Liver (tissue), 9 donors: ENCODE measurements around the gene CIBAR2. TPM values are rescaled to one million over a fixed set of nuclear protein-coding genes. Genes with fewer than 3 reads are reported as not detected.

Experiments
- DNase-seq: peaks from one replicate; pipeline ENCODE4 v3.0.0-alpha.2; 2017; ENCODE audit warnings: low spot score
- H3K27ac ChIP-seq, 2 donors: one replicate each; pipeline ENCODE4 v1.7.0; 2013; ENCODE audit warnings: inconsistent platforms in 2 of 2, low read length in 2 of 2, control low read depth in 1 of 2, low read depth in 1 of 2, mild to moderate bottlenecking in 1 of 2
- H3K27me3 ChIP-seq, 4 donors: one replicate each; pipeline versions ENCODE4 v1.6.1 to v1.7.0; 2013; ENCODE audit warnings: low read length in 3 of 4, inconsistent platforms in 1 of 4, mild to moderate bottlenecking in 1 of 4, moderate library complexity in 1 of 4; ENCODE audit not compliant: control insufficient read depth in 4 of 4, insufficient read depth in 4 of 4
- H3K36me3 ChIP-seq, 4 donors: one replicate each; pipeline versions ENCODE4 v1.6.1 to v1.7.0; 2013; ENCODE audit warnings: low read length in 3 of 4, mild to moderate bottlenecking in 3 of 4, low read depth in 1 of 4, moderate library complexity in 1 of 4; ENCODE audit not compliant: control insufficient read depth in 4 of 4, insufficient read depth in 3 of 4
- H3K4me1 ChIP-seq, 4 donors: one replicate each; pipeline versions ENCODE4 v1.6.1 to v1.7.0; 2013; ENCODE audit warnings: low read length in 3 of 4, mild to moderate bottlenecking in 3 of 4, moderate library complexity in 1 of 4; ENCODE audit not compliant: control insufficient read depth in 4 of 4, insufficient read depth in 4 of 4
- H3K4me3 ChIP-seq, 3 donors: one replicate each; pipeline versions ENCODE4 v1.6.1 to v1.7.0; 2013; ENCODE audit warnings: low read length in 3 of 3, control low read depth in 1 of 3, low read depth in 1 of 3, mild to moderate bottlenecking in 1 of 3
- H3K9ac ChIP-seq, 2 donors: one replicate each; pipeline ENCODE4 v1.7.0; 2013; ENCODE audit warnings: low read length in 2 of 2, mild to moderate bottlenecking in 2 of 2, moderate library complexity in 2 of 2, control low read depth in 1 of 2, low read depth in 1 of 2
- H3K9me3 ChIP-seq, 4 donors: one replicate each; pipeline versions ENCODE4 v1.6.1 to v1.7.0; 2013; ENCODE audit warnings: low read length in 3 of 4; ENCODE audit not compliant: control insufficient read depth in 4 of 4
- EGR1 ChIP-seq, 2 donors: IDR thresholded peaks; 2 replicates each; pipeline ENCODE4 v1.6.1; 2016 to 2018; ENCODE audit warnings: antibody characterized with exemption in 2 of 2, low read depth in 2 of 2
- FOXA1 ChIP-seq: IDR thresholded peaks from 2 replicates; pipeline ENCODE4 v1.6.1; 2016; ENCODE audit warnings: antibody characterized with exemption
- FOXA2 ChIP-seq: IDR thresholded peaks from 2 replicates; pipeline ENCODE4 v1.6.1; 2016; ENCODE audit warnings: antibody characterized with exemption
- GABPA ChIP-seq, 2 donors: IDR thresholded peaks in 1 of 2; conservative IDR thresholded peaks in 1 of 2; 2 replicates each; pipeline ENCODE4 v1.6.1; 2016; ENCODE audit warnings: antibody characterized with exemption in 2 of 2, mild to moderate bottlenecking in 1 of 2, moderate library complexity in 1 of 2
- HNF4A ChIP-seq, 2 donors: conservative IDR thresholded peaks; 2 replicates each; pipeline ENCODE4 v1.6.1; 2016; ENCODE audit warnings: antibody characterized with exemption in 2 of 2, mild to moderate bottlenecking in 2 of 2
- HNF4G ChIP-seq: IDR thresholded peaks from 2 replicates; pipeline ENCODE4 v1.6.1; 2016; ENCODE audit warnings: antibody characterized with exemption
- JUND ChIP-seq, 2 donors: IDR thresholded peaks; 2 replicates each; pipeline ENCODE4 v1.6.1; 2016; ENCODE audit warnings: antibody characterized with exemption in 2 of 2
- NR2F2 ChIP-seq: IDR thresholded peaks from 2 replicates; pipeline ENCODE4 v1.6.1; 2016; ENCODE audit warnings: antibody characterized with exemption
- RAD21 ChIP-seq, 2 donors: IDR thresholded peaks; 2 replicates each; pipeline ENCODE4 v1.6.1; 2016; ENCODE audit warnings: antibody characterized with exemption in 2 of 2, mild to moderate bottlenecking in 2 of 2
- RXRA ChIP-seq, 2 donors: IDR thresholded peaks; 2 replicates each; pipeline ENCODE4 v1.6.1; 2017 to 2018; ENCODE audit warnings: antibody characterized with exemption in 2 of 2, mild to moderate bottlenecking in 1 of 2
- TAF1 ChIP-seq: conservative IDR thresholded peaks from 2 replicates; pipeline ENCODE4 v1.6.1; 2016; ENCODE audit warnings: antibody characterized with exemption, mild to moderate bottlenecking
- YY1 ChIP-seq: IDR thresholded peaks from 2 replicates; pipeline ENCODE4 v1.6.1; 2016; ENCODE audit warnings: antibody characterized with exemption, mild to moderate bottlenecking
- WGBS: extraction: QIAGEN DNeasy Blood & Tissue Kit; methylation state at CpG from one replicate; pipeline ENCODE4 v1.1.7; 2013; 5-methylcytosine and 5-hydroxymethylcytosine counted together
- polyA plus RNA-seq, 2 donors: library from polyadenylated mRNA; stranded (reverse) in 1 of 2; unstranded in 1 of 2; fragments of 200-250 nt in 1 of 2; fragments of >200 nt in 1 of 2; fragmentation: Nextera tagmentation in 1 of 2; extraction: Ambion mirVana in 1 of 2; gene quantifications; one replicate each; pipeline versions ENCODE4 v1.2.1 to v1.2.3, GENCODE V29; 2013 to 2015
- total RNA-seq, 2 donors: library from RNA; depleted of rRNA; stranded (reverse); fragments of >200 nt; gene quantifications; one replicate each; pipeline ENCODE4 v1.2.3, GENCODE V29; 2014
- TF ChIP-seq, protein P1 (sequence below): IDR thresholded peaks from 2 replicates; pipeline ENCODE4 v1.6.1; 2016; ENCODE audit warnings: antibody characterized with exemption
- TF ChIP-seq, protein P2 (sequence below): IDR thresholded peaks from 2 replicates; pipeline ENCODE4 v1.6.1; 2016; ENCODE audit warnings: antibody characterized with exemption, mild to moderate bottlenecking
- TF ChIP-seq, protein P3 (sequence below): IDR thresholded peaks from 2 replicates; pipeline ENCODE4 v1.6.1; 2016; ENCODE audit warnings: antibody characterized with exemption
- TF ChIP-seq, protein P4 (sequence below): fragments of 150-350 bp; IDR thresholded peaks from 2 replicates; pipeline ENCODE4 v1.5.1; 2017; ENCODE audit warnings: improper control_type of control experiment, low read depth, low read length; ENCODE audit not compliant: missing input control
- donor health status: healthy.
- donor health status: healthy.
- donor health status: healthy.
- donor health status: healthy.
- donor health status: healthy.

The CIBAR2 gene
- total and polyA plus RNA-seq, 4 donors, result not detected

DNA sequence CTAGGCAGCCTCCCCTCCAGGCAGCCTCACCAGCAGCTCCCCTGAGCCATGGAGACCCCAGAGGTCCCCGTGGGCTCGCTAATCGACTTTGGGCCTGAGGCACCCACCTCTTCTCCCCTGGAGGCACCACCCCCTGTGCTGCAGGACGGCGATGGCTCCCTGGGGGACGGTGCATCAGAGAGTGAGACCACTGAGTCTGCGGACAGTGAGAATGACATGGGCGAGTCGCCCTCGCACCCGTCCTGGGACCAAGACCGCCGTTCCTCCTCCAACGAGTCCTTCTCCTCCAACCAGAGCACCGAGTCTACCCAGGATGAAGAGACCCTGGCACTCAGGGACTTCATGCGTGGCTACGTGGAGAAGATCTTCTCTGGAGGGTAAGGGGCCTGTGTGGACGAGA, 45.2 kb downstream of the CIBAR2 start:
- WGBS, result 97% methylated on average over 18 of the region's 18 CpGs
- no peaks in the 10 kb centered on the region for H3K9me3 ChIP-seq
- no peak for DNase-seq
- TF ChIP-seq, protein P1, sequence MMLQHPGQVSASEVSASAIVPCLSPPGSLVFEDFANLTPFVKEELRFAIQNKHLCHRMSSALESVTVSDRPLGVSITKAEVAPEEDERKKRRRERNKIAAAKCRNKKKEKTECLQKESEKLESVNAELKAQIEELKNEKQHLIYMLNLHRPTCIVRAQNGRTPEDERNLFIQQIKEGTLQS, result no peak
- TF ChIP-seq RAD21 (IDR thresholded peaks at IDR 0.05) (no peak), JUND (IDR thresholded peaks at IDR 0.05) (no peak), EGR1 (IDR thresholded peaks at IDR 0.05; ENCODE audit: low read depth in 2 of 2) (no peak), RXRA (IDR thresholded peaks at IDR 0.05) (no peak), HNF4G (no peak), NR2F2 (no peak)
- TF ChIP-seq, protein P2, sequence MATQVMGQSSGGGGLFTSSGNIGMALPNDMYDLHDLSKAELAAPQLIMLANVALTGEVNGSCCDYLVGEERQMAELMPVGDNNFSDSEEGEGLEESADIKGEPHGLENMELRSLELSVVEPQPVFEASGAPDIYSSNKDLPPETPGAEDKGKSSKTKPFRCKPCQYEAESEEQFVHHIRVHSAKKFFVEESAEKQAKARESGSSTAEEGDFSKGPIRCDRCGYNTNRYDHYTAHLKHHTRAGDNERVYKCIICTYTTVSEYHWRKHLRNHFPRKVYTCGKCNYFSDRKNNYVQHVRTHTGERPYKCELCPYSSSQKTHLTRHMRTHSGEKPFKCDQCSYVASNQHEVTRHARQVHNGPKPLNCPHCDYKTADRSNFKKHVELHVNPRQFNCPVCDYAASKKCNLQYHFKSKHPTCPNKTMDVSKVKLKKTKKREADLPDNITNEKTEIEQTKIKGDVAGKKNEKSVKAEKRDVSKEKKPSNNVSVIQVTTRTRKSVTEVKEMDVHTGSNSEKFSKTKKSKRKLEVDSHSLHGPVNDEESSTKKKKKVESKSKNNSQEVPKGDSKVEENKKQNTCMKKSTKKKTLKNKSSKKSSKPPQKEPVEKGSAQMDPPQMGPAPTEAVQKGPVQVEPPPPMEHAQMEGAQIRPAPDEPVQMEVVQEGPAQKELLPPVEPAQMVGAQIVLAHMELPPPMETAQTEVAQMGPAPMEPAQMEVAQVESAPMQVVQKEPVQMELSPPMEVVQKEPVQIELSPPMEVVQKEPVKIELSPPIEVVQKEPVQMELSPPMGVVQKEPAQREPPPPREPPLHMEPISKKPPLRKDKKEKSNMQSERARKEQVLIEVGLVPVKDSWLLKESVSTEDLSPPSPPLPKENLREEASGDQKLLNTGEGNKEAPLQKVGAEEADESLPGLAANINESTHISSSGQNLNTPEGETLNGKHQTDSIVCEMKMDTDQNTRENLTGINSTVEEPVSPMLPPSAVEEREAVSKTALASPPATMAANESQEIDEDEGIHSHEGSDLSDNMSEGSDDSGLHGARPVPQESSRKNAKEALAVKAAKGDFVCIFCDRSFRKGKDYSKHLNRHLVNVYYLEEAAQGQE, result no peak
- no peak overlapping the region for H3K9ac ChIP-seq
- peaks cover 0 to 5% (median 0%) of the 10 kb centered on the region in 4 donors for H3K36me3 ChIP-seq
- no peak overlapping the region for H3K27ac ChIP-seq
- no peaks in the 10 kb centered on the region for H3K4me1 ChIP-seq
- no peak overlapping the region for H3K4me3 ChIP-seq
- H3K27me3 ChIP-seq, result no peaks in the 10 kb centered on the region

GRCh38 chr16:85066346-85066885, 45.9 kb downstream of the CIBAR2 start:
- Histone ChIP-seq H3K9me3 (no peaks in the 10 kb centered on the region), H3K4me3 (no peak overlapping the region), H3K4me1 (no peaks in the 10 kb centered on the region), H3K36me3 (peaks cover 0 to 5% (median 0%) of the 10 kb centered on the region in 4 donors), H3K9ac (no peak overlapping the region), H3K27me3 (no peaks in the 10 kb centered on the region), H3K27ac (no peak overlapping the region)
- no peak for DNase-seq
- 93% methylated on average over 12 of the region's 12 CpGs for WGBS
- no peak for TF ChIP-seq TAF1
- no peak for TF ChIP-seq NR2F2
- TF ChIP-seq, protein P1, result no peak
- no peak for TF ChIP-seq JUND (IDR thresholded peaks at IDR 0.05)
- TF ChIP-seq GABPA (IDR thresholded peaks at IDR 0.05 in 1 of 2, conservative IDR thresholded peaks at IDR 0.05 in 1 of 2), result no peak
- TF ChIP-seq HNF4A (conservative IDR thresholded peaks at IDR 0.05), result no peak
- TF ChIP-seq YY1, result no peak
- TF ChIP-seq EGR1 (IDR thresholded peaks at IDR 0.05; ENCODE audit: low read depth in 2 of 2), result no peak
- TF ChIP-seq, protein P3, sequence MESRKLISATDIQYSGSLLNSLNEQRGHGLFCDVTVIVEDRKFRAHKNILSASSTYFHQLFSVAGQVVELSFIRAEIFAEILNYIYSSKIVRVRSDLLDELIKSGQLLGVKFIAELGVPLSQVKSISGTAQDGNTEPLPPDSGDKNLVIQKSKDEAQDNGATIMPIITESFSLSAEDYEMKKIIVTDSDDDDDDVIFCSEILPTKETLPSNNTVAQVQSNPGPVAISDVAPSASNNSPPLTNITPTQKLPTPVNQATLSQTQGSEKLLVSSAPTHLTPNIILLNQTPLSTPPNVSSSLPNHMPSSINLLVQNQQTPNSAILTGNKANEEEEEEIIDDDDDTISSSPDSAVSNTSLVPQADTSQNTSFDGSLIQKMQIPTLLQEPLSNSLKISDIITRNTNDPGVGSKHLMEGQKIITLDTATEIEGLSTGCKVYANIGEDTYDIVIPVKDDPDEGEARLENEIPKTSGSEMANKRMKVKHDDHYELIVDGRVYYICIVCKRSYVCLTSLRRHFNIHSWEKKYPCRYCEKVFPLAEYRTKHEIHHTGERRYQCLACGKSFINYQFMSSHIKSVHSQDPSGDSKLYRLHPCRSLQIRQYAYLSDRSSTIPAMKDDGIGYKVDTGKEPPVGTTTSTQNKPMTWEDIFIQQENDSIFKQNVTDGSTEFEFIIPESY, result no peak
- TF ChIP-seq HNF4G, result no peak
- TF ChIP-seq RXRA (IDR thresholded peaks at IDR 0.05), result no peak
- no peak for TF ChIP-seq RAD21 (IDR thresholded peaks at IDR 0.05)
- no peak for TF ChIP-seq FOXA1
- TF ChIP-seq, protein P4, sequence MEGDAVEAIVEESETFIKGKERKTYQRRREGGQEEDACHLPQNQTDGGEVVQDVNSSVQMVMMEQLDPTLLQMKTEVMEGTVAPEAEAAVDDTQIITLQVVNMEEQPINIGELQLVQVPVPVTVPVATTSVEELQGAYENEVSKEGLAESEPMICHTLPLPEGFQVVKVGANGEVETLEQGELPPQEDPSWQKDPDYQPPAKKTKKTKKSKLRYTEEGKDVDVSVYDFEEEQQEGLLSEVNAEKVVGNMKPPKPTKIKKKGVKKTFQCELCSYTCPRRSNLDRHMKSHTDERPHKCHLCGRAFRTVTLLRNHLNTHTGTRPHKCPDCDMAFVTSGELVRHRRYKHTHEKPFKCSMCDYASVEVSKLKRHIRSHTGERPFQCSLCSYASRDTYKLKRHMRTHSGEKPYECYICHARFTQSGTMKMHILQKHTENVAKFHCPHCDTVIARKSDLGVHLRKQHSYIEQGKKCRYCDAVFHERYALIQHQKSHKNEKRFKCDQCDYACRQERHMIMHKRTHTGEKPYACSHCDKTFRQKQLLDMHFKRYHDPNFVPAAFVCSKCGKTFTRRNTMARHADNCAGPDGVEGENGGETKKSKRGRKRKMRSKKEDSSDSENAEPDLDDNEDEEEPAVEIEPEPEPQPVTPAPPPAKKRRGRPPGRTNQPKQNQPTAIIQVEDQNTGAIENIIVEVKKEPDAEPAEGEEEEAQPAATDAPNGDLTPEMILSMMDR, result no peak
- no peak for TF ChIP-seq FOXA2
- TF ChIP-seq, protein P2, result no peak
